Activated CD4-positive, alpha-beta T cell treated with anti-CD3 and anti-CD28 coated beads, Interleukin-2, amount 10 ng/mL, durations not matched to agents 7 days and 5 days (primary cell): ENCODE measurements around the gene LZTS2. TPM values are rescaled to one million over a fixed set of nuclear protein-coding genes. Genes with fewer than 3 reads are reported as not detected.
A peak's percentile ranks its signal among the peaks of the same experiment; 100 is the strongest.

Experiments
- CTCF ChIA-PET: fragments of 350-600 bp; sonication (Branson Sonifier 250); formaldehyde crosslinking; loops from one replicate; lab custom pipeline; 2021; ENCODE audit warnings: antibody characterized with exemption; lab: Charles Lee
- POLR2A ChIA-PET: fragments of 350-600 bp; sonication (Branson Sonifier 250); formaldehyde crosslinking; loops from one replicate; lab custom pipeline; 2021; ENCODE audit warnings: antibody characterized with exemption; lab: Charles Lee
- DNase-seq: peaks from one replicate; pipeline ENCODE4 v3.0.0-alpha.2; 2020
- H3K27ac Mint-ChIP-seq: one replicate; pipeline ENCODE4 v1.8.0; 2021; ENCODE audit warnings: mild to moderate bottlenecking, moderate library complexity, mixed read lengths
- H3K27me3 Mint-ChIP-seq: one replicate; pipeline ENCODE4 v1.8.0; 2021; ENCODE audit warnings: mixed read lengths
- H3K36me3 Mint-ChIP-seq: one replicate; pipeline ENCODE4 v1.8.0; 2021; ENCODE audit warnings: low read depth, mixed read lengths
- H3K4me1 Mint-ChIP-seq: one replicate; pipeline ENCODE4 v1.8.0; 2021; ENCODE audit warnings: mixed read lengths
- H3K4me3 Mint-ChIP-seq: one replicate; pipeline ENCODE4 v1.8.0; 2021; ENCODE audit warnings: mild to moderate bottlenecking, moderate library complexity, mixed read lengths
- H3K9me3 Mint-ChIP-seq: one replicate; pipeline ENCODE4 v1.8.0; 2021; ENCODE audit warnings: mixed read lengths
- total RNA-seq, 2 experiments: library from RNA; stranded (reverse); gene quantifications; one replicate each; pipeline ENCODE4 v1.2.3, GENCODE V29; 2021

The LZTS2 gene
- total RNA-seq, 2 experiments from 2014 or later: 17.5 to 18.8 TPM

GRCh38 chr10:101022967-101023705 is 23.5 kb downstream of the LZTS2 start:
- no peak for DNase-seq
- Mint-ChIP-seq H3K36me3 (no peaks in the 10 kb centered on the region), H3K4me1 (peaks cover 5% of the 10 kb centered on the region), H3K27ac (no peak overlapping the region), H3K27me3 (peaks cover 14% of the 10 kb centered on the region), H3K9me3 (no peaks in the 10 kb centered on the region), H3K4me3 (no peak overlapping the region)
- POLR2A ChIA-PET: interaction anchor here (0.6 kb wide), 1 partner anchor 53 kb away, joined by 3 read pairs; no protein-coding TSS in a partner anchor
- CTCF ChIA-PET: interaction anchor here (0.5 to 1.6 kb wide), 6 partner anchors 9 to 888 kb away, joined by 3 to 6 read pairs (median 4); no protein-coding TSS in a partner anchor

DNA sequence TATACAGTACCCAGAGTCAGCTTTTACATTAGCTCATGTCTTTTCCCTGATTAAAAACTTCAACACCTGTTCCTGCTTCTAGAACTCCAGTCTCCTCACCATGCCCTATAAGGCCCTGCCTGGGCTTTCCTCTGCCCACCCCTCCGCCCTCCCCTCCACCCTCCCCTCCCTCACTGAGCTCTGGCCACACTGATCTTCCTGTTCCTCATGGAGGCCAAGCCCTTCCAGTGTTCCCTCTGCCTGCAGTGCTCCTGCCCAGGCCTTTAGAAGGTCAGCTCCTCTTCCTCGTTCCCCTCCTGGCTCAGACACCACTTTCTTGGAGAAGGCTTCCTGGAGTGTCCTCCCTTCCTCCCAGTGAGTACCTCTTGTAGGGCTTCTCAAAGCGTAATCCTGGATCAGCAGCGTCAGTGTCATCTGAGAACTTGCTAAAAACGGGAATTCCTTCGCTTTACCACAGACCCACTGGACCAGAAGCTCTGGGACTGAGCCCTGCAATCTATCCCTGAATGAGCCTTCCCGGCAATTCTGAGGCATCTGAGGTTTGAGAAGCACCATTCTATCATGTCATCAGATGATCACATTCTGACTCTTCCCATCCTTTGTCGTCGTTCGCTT is 27.6 kb downstream of the LZTS2 start:
- CTCF ChIA-PET: interaction anchor here (0.7 to 8.0 kb wide), 4 partner anchors 10 to 31 kb away, joined by 3 to 104 read pairs (median 20); no protein-coding TSS in a partner anchor
- H3K9me3 Mint-ChIP-seq: no peaks in the 10 kb centered on the region
- no peaks in the 10 kb centered on the region for H3K36me3 Mint-ChIP-seq
- POLR2A ChIA-PET: no interaction called here
- H3K27me3 Mint-ChIP-seq: peaks cover 12% of the 10 kb centered on the region
- peaks cover 2% of the 10 kb centered on the region for H3K4me1 Mint-ChIP-seq
- H3K4me3 Mint-ChIP-seq: no peak overlapping the region
- no peak overlapping the region for H3K27ac Mint-ChIP-seq
- no peak for DNase-seq

GRCh38 chr10:101028446-101029337 is 29.1 kb downstream of the LZTS2 start:
- Mint-ChIP-seq H3K4me1 (peaks cover 15% of the 10 kb centered on the region), H3K4me3 (no peak overlapping the region), H3K9me3 (no peaks in the 10 kb centered on the region), H3K27me3 (peaks cover 12% of the 10 kb centered on the region), H3K27ac (no peak overlapping the region), H3K36me3 (no peaks in the 10 kb centered on the region)
- no peak for DNase-seq
- POLR2A ChIA-PET: no interaction called here
- CTCF ChIA-PET: interaction anchor here (0.6 to 8.0 kb wide), 8 partner anchors 11 to 493 kb away, joined by 3 to 104 read pairs (median 5); partner anchors contain the start of gene LZTS2

DNA sequence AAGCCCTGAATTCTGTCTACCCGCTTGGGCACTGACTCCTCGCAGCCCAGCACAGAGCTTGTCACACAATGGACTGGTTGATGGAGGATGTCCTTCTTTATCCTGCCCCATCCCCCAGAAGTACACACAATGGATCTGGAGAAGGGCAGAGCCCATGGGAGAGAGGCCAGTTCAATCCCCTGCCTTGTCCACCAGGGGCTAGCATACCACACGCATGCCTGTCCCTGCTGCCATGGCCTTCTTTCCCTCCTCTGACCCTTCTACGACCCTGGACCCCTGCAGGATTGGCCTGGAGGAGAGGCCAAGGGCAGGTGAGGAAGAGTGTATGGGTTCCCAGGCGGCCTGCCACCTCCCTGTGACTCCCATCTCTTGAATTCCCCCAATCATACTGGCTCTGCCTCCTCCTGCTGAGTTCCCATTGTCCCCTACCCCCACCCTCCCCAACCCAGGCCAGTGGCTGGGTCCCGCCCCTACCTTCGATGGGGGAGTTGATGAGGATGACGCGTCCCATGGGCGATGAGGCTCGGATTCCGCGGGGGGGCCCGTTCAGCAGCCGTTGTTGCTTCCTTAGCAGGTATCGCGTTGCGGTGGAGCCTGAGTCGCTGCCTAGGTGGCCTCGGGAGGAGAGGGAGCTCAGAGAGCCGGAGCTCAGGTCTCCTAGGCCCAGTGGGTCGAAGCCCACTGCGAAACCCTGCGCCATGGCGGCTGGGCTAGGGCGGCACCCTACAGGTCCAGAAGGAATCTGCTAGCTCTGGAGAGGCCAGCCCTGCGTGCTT is 30.1 kb downstream of the LZTS2 start:
- H3K36me3 Mint-ChIP-seq: peaks cover under 1% of the 10 kb centered on the region
- ChIA-PET POLR2A (no interaction called here), CTCF (interaction anchor here (0.6 to 8.0 kb wide), 12 partner anchors 10 to 494 kb away, joined by 3 to 104 read pairs (median 5); partner anchors contain the start of gene LZTS2)
- H3K27ac Mint-ChIP-seq: no peak overlapping the region
- H3K4me1 Mint-ChIP-seq: peaks cover 17% of the 10 kb centered on the region
- peaks cover 12% of the 10 kb centered on the region for H3K27me3 Mint-ChIP-seq
- no peaks in the 10 kb centered on the region for H3K9me3 Mint-ChIP-seq
- H3K4me3 Mint-ChIP-seq: no peak overlapping the region
- DNase-seq: no peak

DNA sequence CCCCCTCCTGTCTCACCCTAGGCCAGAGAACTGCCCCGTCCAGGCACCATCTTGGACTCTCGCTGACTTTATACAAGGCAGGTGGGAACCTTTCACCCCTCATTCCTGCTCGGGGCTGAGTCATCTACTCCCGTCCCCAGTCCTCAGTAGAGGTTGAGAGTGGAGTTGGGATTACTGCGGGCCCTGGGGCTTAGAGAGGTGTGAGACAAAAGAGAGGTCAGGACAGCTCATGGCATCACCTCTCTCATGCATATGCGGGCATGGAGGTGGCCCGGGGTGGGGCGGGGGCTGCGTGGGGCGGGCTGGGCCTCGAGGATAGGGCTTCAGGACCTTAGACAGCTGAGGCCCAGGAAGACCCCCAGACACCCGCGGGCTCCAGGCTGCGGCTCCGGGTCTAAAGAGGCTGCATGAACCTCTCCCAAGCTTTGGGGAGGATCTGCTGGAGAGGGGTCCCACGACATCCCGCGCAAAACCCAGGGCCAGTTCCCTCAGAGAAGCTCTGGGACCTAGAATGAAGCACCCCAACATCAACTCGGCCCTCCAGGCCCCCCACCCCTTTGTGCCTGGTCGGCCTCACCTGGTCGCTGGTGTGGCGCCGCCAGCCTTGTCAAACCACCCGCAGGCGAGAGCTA is 31.0 kb downstream of the LZTS2 start:
- peak overlapping the region; percentile 76 for H3K4me3 Mint-ChIP-seq
- DNase-seq: no peak
- H3K27ac Mint-ChIP-seq: peak overlapping the region; percentile 88
- H3K9me3 Mint-ChIP-seq: no peaks in the 10 kb centered on the region
- peaks cover 17% of the 10 kb centered on the region for H3K4me1 Mint-ChIP-seq
- ChIA-PET CTCF (interaction anchor here (0.7 to 8.0 kb wide), 13 partner anchors 9 to 468 kb away, joined by 3 to 104 read pairs (median 5); partner anchors contain the start of gene KAZALD1), POLR2A (interaction anchor here (0.5 kb wide), 1 partner anchor 48 kb away, joined by 3 read pairs; no protein-coding TSS in a partner anchor)
- H3K27me3 Mint-ChIP-seq: peaks cover 12% of the 10 kb centered on the region
- H3K36me3 Mint-ChIP-seq: peaks cover 5% of the 10 kb centered on the region

GRCh38 chr10:101031128-101031795 is 31.7 kb downstream of the LZTS2 start, which contains the start of the genes PDZD7 and SFXN3:
Gene PDZD7 (minus strand): TSS chr10:101031129. CDS start chr10:101030219, 910 bp downstream.
Gene SFXN3 (plus strand): TSS chr10:101031234. CDS start chr10:101034695, 3,461 bp downstream.
- ChIA-PET CTCF (interaction anchor here (0.7 to 8.0 kb wide), 12 partner anchors 8 to 468 kb away, joined by 3 to 104 read pairs (median 5); partner anchors contain the start of gene KAZALD1), POLR2A (interaction anchor here (0.5 kb wide), 1 partner anchor 49 kb away, joined by 3 read pairs; no protein-coding TSS in a partner anchor)
- Mint-ChIP-seq H3K4me1 (peaks cover 17% of the 10 kb centered on the region), H3K27me3 (peaks cover 12% of the 10 kb centered on the region), H3K36me3 (peaks cover 9% of the 10 kb centered on the region), H3K4me3 (peak within 1 kb of the TSS; percentile 76), H3K9me3 (no peaks in the 10 kb centered on the region), H3K27ac (peak within 1 kb of the TSS; percentile 88)
- peak; percentile 96 for DNase-seq

DNA sequence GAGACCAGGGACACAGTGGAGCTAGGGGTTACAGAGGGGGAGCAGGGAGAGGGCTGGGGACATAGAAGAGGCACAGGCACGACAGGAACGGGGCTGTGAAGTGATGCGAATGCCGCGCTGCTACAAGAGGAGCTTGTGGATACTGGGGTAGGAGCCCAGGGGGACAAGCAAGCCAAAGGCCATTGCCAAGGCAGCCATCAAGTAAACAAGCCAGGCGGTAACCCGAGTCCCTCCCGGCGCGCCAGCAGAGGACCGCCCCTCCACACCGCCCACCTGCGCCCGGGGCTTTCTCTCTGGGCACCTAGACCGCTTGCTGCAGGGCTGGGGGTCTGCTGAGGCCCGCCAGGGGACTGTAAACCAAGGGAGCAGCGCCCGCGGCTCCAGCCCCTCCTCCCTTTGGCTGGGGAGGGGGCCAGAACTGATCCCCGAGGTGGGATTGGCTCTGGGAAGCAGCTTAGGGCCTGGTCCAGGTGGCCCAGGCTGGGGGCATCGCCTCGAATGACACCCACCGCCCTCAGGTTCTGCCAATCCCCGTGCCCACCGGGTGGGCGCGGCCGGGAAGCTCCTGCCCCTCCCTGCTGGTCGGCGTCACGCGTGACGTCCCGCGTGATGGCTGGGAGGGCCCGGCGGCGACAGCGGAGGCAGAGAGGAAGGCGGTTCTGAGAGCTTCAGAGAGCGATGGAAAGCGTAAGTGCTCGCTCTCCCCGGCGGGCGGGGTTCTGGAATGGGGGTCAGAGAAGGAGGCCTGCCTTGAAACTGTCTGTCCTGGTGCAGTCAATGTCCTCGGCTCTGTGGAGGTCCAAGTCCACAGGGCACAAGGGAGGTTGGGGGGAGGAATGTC is 32.4 kb downstream of the LZTS2 start:
- no peaks in the 10 kb centered on the region for H3K9me3 Mint-ChIP-seq
- peak; percentile 85 for DNase-seq
- CTCF ChIA-PET: interaction anchor here (1.0 to 8.0 kb wide), 8 partner anchors 8 to 110 kb away, joined by 3 to 104 read pairs (median 10); partner anchors contain the start of gene KAZALD1
- H3K27me3 Mint-ChIP-seq: peaks cover 12% of the 10 kb centered on the region
- peaks cover 16% of the 10 kb centered on the region for H3K36me3 Mint-ChIP-seq
- peaks cover 17% of the 10 kb centered on the region for H3K4me1 Mint-ChIP-seq
- POLR2A ChIA-PET: interaction anchor here (0.6 kb wide), 1 partner anchor 62 kb away, joined by 3 read pairs; no protein-coding TSS in a partner anchor
- H3K4me3 Mint-ChIP-seq: peak overlapping the region; percentile 76
- H3K27ac Mint-ChIP-seq: peak overlapping the region; percentile 88

DNA sequence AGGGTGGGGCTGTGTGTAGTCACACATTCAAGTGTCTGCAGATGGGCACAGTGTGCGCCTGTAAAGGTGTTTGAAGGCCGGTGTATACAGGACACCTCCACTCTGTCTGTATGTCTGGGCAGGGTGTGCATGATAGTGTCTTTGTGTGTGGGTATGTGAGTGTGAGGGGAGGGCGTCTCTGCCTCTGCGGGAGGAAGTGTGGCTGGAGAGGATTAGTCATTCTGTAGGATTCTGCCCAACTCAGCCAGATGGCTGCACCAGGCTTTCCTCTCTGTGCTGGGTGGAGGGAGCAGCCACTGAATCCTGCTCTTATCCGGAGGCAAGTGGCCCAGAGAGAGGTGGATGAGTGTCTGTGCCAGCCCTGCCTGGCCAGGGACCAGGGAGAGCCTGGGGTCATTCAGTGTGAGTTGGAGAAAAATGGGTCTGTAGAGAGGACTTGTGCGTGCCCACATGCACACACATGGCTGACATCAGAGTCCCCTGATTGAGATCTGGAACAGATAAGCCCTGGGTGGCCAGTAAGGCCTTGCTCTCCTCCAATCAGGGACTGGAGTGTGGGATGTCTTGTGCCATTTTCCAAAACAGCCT is 33.1 kb downstream of the LZTS2 start:
- peaks cover 19% of the 10 kb centered on the region for H3K36me3 Mint-ChIP-seq
- peak overlapping the region; percentile 76 for H3K4me3 Mint-ChIP-seq
- H3K4me1 Mint-ChIP-seq: peaks cover 17% of the 10 kb centered on the region
- H3K9me3 Mint-ChIP-seq: no peaks in the 10 kb centered on the region
- ChIA-PET POLR2A (no interaction called here), CTCF (interaction anchor here (1.0 to 8.0 kb wide), 7 partner anchors 10 to 109 kb away, joined by 5 to 104 read pairs (median 11); partner anchors contain the start of gene KAZALD1)
- H3K27me3 Mint-ChIP-seq: peaks cover 12% of the 10 kb centered on the region
- peak; percentile 52 for DNase-seq
- peak overlapping the region; percentile 88 for H3K27ac Mint-ChIP-seq

DNA sequence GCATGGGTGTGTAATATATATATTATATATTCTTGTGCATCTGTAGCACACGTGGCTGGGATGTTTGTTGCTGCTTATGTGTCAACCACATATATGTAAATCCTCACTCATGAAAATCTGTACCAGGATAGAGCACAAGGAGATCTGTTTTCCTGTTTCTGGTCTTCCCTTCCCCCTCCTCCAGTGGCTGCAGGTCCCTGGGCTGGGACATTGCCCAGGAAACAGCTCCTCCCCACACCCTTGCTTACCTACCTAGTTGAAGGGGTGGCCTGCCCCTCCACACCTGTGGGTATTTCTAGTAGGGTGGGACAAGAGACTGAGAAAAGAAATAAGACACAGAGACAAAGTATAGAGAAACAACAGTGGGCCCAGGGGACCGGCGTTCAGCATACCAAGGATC is 33.7 kb downstream of the LZTS2 start:
- POLR2A ChIA-PET: no interaction called here
- Mint-ChIP-seq H3K27me3 (peaks cover 12% of the 10 kb centered on the region), H3K9me3 (no peaks in the 10 kb centered on the region), H3K27ac (no peak overlapping the region), H3K4me1 (peaks cover 17% of the 10 kb centered on the region), H3K36me3 (peaks cover 23% of the 10 kb centered on the region), H3K4me3 (peak overlapping the region; percentile 76)
- no peak for DNase-seq
- CTCF ChIA-PET: interaction anchor here (2.6 to 8.0 kb wide), 4 partner anchors 16 to 36 kb away, joined by 14 to 104 read pairs (median 20); no protein-coding TSS in a partner anchor
